ENCODE measurements around the gene FYN.

FYN gene

DNA sequence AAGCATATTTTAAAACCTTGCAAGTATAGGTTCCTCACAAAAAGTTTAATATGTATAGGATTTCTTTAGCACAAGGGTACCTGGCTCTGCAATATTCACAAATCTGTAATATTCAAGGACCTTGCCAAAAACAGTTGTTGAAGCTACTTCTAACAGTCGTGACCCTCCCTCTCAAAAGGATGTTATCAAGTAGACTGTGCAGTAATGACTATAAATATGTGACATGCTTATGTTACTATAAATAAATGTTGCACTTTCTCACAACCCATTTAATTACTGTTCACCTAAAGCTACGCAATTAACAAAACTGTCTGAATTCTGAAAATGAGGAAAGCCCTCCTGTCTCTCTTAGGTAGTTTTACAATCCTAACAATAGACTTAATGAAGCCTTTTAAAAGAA is 41.8 kb downstream of the FYN start:
- DNase-seq (ENCODE audit: low spot score) = no peak

DNA sequence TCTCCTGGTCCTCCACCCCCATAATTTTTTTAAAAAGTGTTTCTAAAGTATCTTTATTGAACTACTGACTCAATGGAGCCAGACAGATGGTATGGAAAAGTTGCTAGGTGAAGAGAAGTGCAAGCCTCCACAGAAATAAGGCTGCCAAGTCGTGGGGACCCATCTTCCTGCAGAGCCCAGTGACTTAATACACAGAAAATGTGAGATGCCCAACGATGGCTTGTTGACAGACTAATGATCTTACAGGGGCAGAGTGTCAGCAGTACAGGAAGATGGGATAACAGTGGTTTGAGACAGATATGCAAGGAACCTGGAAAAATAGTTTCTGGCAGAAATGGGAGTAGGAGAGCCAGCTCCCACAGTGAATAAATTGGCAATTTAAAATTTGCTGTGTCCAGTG is 43.3 kb downstream of the FYN start:
- no peak for DNase-seq (ENCODE audit: low spot score)

DNA sequence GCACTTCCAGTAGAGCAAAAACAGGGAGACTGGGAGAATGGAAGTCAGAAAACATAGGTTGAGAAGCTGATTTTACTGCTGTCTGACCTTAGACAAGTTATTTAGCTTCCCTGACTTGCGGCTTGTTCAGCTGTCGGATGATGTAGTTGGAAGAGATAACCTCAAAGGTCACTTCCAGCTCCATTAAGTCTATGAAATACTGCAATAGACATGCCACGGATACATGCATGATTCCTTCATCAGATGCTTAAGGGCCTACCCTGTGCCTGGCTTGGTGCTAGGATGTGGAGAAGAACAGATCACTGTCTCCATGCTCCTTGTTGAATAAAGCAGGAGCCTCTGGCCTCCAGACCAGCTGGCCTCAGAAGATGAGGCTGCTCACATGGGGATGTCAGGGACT is 43.7 kb downstream of the FYN start:
- no peak for DNase-seq (ENCODE audit: low spot score)

DNA sequence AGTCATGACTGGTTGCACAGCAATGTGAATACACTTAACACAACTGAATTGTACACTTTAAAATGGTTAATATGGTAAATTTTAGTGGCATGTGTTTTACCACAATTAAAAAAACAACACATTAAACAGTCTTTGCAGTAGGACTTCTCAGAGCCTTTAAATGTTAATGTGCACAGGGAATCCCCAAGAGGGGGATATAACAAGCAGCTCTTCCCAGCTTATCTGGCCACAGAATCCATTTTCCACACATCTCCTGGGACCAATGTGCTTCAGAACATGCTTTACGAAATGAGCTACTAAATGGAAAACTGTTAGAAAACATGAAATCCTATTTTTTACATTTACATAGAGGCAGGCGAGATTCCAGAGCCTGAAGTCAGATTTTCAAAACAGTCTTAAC is 44.4 kb downstream of the FYN start:
- no peak for DNase-seq (ENCODE audit: low spot score)

DNA sequence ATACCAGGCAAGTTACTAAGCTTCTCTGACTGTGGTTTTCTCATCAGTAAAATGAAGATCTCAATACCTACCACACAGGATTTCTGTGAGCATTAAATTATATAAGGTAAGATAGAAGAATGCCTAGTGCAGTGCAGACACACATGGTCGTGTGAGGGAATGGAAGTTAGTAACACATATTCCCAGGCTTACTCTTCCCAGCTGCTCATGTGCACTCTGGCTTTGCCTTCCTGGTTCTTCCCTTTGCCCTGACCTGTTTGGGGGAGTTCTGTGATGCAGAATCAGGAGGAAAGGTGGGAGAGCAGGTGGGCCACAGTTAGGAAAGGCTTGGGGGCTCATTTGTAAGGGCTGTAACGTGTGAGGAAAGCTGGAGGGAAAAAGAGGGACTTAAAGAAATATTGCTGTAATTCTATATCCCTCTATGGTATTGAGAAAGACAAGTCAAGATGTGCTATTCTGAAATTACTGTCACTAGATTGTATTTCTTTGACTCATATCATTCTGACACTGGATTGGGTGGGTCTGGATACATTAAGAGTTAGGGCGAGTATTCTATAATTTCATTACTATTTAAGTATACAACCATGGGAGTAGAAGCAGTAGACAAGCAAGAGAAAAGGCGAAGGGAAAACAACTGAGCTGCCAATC is 47.7 kb downstream of the FYN start:
- no peak for DNase-seq (ENCODE audit: low spot score)

DNA sequence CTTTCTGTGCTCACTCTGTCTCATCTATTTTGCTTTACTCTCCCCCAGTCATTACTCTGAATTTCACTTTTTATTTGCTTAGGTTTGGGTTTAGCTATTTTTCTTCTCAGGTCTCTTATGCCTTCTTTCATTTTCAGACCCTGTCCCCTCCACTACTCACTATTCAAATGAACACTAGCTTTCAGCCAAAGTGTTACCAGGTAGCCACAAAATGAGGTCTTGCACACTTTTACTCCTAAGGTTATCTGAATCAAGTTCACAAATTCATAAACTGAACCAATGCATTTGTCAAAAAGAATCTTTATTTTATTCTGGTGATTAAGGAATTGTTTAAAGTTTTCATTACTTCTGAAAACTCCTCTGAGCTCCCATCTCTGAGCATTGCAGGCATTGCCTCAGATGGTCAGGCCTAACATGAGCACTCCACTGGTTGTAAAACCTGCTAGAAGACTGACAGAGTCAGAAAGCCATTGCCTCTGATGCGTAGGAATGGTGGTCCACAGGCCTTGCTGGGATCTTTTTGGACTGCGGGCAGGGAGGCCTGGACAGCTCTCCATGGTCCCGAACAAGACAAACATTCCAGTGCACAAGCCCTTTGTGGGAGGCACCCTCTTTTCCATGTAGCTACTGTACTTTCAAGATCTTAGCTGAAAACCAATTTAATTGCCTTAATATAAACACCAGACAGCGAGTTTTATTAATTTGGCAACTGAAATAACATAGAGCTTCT is 48.5 kb downstream of the FYN start:
- DNase-seq (ENCODE audit: low spot score) = no peak

DNA sequence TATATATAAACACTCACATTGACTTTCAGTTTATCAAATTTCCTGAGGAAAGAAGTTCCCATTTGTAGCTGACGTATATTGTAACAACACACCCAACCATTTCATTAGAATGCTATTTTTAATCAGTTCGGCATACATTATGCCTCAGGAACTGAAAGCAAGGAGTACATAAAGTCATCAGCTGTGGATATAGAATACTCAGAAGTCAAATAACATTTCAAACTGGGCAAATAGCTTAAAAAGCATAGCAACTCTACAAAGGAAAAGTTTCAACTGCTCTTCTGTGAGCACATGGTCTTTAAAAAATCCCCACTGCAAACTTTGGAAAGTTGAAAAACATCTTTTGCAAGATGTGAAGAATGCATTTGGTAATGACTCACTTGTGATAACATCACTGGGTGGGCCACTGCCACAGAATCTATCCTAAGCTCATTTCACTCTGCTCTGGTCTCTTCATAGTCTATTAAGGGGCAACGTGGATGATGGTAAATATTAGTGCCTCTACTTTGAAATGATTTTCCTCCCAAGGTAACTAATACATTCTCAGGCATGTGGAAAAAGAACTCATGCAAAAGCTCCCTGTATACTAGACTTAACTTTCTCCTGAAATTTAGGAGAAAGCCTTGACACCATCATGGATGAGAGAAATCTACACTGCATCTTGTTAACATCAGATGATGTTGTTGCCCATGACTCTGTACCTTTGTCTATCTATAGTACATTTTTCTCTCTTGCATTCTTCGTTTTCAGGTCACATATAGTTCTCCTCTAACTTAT is 49.2 kb downstream of the FYN start:
- DNase-seq (ENCODE audit: low spot score) = peak; percentile 64

DNA sequence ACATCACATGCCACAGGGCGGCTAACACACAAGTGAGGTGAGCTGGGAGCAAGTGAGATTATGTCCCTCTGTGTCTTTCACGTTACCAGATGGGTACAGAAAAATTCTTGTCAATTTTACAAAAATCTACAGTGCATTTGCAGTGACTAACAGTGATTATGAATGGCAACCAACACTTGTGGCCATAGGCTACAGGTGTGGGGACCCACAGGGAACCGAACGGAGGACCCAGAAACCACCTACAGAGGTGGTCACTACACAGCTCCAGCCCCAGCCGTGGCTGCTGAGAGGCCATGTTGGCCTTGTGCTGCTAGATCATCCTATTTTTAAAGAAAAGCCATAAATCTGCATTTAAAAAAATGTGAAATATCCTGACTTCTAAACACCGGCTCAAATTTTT is 50.2 kb downstream of the FYN start:
- no peak for DNase-seq (ENCODE audit: low spot score)

DNA sequence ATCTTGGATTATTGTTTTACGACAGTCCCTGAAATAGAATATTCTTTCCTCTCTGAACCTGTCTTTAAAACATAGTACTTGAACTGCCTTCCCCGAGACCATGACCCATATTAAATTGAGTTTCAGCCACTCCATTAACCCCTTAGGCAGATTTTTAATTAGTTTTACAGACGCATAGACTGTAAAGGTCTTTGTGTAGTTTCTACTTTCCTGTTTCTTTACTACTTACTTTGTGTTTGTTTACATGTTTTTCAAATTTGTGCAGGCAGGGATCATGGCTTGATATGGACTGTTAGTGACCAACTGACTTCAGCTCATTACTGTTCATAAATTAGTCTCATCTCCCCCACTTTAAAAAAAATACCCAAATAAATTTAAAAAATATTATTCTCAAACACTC is 53.8 kb downstream of the FYN start:
- DNase-seq (ENCODE audit: low spot score) = no peak

DNA sequence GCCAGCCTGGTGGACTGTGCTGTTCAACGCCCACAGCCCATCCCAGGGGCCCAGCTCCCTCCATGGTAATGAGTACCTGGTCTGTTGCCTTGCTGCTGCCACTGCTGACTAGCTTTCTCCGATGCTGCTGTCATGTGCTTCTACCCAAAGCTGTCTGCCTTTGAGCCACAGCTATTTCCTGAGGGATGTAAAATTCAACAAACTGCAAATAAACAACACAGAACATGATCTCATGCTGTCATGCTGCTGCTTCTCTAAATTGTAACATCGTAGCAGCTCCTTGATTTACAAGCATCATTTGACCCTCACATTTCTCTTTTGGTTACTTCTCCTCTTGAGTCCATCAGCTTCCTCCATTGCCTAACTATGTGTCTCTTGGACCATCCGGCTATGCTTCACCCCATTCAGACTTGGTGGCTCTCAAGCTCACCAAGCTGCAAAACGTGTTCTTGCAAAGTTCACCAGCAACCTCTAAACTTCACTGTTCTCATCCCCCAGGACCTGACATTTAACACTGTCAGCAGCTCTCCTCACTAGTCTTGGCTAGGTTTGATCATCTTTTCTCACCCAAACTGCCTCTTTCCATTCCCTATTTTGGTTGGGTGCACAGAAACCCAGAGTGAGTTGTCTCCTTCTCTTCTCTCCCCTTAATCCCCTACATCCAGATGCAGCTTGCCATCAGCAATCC is 54.6 kb downstream of the FYN start:
- no peak for DNase-seq (ENCODE audit: low spot score)

DNA sequence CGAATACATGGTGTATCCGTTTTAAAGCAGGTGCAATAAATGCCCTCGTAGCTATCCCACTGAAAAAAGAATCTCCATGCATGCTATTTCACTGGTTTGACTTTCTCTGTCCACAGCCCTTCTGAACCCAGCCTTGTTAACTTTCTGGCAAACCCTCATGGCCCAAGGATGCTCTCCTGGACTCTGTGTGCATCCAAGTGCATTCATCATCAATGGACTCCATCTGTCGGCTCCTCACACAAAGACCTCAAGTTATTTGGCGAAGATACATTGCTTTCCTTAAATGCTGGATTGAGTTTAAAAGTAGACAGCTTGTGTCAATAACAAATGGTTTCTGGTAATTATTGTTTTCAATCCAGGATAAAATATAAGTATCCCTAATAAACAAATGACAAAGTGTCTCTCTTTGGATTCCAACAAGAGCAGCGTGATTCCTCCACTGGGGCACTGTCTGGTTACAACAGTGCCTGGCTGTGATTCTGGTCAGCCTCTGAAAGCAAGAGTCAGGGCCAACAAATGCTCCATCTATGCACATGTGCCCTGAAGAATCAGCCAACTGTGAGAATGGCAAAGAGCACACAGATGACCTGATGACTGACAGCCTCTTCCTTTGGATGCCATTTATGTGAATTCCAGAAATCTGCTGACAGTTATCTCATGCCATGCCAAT is 55.7 kb downstream of the FYN start:
- no peak for DNase-seq (ENCODE audit: low spot score)

DNA sequence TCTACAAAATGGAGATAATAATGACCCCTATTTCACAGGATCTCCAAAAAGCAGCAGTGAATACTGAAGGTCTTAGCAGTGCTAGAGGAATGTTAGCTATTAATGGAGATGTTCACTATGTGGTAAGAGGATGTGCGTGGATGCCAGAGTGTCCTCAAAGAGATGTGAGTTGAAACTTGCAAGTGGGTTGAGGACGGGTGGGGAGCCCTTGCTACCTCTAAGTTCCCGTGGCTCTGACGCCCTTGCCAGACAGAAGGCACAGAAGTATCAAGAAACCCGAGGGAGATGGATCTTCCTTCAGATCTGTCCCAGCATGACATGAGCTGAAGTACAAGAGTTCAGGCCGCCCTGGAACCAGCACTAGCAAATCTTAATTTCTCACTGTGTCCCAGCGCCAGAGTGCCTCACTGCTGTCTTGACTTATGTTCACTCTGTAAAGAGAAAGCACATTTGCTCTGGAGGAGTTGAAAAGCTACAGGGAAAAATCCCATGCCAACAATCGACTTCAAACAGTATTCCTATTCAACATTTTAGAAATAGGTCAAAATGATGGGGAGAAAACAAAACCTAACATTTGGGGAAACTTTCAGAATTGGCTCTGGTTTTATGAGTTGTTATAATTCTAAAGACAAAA is 59.5 kb downstream of the FYN start:
- DNase-seq (ENCODE audit: low spot score) = peak; percentile 51

DNA sequence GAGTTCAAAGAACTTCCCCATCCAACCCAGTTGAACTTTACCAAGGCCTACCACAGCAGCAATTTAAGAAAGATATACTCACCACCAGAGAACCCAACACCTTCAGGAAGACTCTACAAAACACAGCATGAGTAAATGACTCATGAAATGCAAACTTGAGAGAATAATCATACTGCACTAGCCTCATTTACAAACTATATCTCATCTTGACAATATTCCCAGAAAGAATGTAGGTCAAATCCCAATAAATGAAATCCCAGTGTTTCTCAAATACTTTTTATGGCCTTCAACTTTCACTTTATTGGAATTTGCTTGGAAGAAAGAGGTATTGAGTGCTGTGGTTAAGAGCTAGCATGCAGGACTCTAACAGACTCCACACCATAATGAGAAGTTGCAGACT is 60.0 kb downstream of the FYN start:
- DNase-seq (ENCODE audit: low spot score) = peak; percentile 38

DNA sequence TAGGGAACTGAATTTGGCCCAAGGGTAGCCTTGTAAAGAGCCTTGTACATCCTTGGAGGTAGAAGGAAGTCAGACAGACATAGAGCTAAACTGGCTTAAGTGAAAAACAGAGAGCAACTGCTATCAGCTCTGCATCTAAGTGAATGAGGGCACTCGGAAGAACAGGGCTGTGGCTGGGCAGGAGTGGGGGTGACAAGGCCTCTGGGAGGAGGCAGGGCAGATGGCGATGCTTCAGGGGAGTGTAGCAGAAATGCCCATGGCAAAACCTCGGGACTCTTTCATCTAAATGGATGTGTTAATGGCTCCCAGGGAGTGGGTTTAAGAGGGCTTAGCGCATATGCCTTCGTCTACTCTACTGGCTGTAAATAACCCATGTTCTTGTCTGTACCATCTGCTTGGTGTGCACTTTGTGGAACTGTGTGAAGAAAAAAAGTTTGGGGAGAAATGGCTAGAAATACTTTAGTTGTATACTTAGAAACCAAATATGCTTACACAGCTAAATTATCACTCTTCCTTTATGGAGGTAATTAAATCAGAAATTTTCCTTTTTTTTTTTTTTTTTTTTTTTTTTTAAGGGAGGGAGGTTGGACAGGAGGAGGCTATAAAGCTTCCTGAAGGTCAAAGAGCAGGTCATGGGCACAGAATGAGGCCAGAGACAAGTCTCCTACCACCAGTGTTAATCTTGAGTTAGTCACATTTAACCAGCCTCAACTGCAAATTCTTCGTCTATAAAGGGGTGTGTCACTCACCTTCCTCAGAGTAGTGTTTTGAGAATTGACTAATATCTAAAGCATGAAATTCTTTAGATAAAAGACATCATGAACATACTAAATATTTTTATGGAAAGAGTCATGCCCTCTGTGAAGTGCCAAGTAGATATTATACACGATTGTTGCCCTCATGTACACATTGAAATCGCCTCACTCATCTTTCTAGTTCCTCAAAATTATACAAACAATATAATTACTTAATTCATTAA is 60.9 kb downstream of the FYN start:
- DNase-seq (ENCODE audit: low spot score) = no peak

DNA sequence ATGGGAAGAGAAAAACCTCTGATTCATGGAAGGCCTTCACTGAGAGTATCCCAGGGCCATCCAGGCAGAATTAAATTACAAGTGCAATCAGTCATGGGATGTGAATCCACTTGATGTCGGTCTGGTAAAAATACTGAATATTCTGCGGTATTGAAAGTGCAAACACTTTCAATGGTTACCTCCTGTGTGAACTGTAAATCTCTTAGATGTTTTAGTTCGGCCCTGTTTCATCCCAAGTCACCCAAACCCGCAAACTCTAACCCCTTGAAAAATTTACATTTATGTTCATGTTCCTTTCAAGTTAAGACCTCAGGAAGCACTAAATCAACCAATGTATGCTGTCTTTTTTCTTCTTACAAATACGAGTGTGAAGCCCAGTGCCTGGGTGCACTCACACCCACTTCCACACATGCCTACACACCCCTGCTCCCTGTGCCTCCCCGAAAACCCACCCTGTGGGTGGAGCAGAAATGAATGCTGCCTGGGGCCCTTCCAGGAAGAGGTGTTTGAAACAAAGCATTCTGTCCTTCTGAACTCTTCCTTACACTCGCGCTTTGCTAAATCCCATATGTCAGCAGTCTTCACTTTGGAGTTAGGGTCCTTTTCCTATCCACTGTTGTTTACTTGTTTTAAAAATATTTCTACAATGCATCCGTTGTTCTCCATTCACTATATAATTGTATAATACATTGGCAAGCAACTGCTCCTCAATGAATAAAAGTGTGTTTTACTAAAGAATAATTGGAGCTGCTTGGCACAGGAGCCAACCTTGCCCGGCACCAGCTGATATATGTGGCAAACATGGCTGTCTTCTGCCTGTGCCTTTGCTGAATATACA is 62.7 kb downstream of the FYN start:
- no peak for DNase-seq (ENCODE audit: low spot score)

DNA sequence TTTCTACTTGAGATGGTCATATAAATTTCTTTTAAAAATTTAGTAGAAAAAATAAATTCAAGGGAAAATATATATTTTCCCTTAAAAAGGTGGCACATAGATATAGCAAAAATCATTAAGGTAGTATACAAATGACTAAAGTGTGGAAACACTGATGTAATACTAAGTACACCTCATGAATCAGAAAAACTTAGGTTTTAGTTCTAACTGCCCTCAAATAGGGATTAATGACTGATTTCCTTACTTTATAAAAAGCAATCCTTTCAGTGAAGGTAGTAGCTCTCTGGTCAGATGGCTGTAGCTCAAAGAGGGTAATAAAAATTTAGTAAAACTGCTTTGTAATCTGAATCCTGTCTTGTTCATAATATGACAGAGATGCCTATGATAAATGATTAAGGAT is 63.5 kb downstream of the FYN start:
- no peak for DNase-seq (ENCODE audit: low spot score)

DNA sequence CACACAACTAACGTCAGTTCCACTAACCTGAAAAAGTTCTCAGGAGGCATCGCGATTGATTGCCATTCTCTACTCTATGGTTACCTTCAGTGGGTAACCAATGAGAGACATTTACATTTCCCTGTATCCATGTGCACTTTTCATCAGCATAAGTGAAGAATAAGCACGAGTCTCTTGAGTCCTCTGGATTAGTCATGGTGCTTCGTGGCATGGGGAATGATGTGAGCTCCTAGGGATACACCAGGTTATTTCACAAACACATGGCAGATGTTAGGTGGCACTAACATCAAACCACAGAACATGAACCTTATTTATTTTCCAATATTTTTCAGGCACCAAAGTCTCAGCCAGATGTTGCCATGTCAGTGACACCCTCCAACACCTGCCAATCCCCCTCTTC is 64.0 kb downstream of the FYN start:
- DNase-seq (ENCODE audit: low spot score) = no peak

DNA sequence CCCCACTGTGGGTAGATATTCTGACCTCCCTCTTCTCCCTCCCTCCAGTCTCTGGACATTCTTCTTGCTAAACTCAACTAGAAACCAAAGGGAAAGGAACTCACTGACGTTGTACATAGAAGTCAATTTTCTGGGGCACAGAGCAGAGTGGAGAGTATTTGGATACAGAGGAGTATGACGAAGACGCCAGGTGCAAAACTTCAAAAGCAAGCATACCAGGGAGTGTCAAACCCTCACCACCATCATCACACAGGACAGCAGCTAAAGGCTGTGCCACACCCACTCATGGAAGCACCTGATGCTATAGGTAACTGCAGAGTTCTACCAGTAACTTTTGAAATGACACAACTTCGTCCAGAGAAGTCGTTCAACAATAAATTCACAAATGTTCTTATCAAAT is 64.8 kb downstream of the FYN start:
- no peak for DNase-seq (ENCODE audit: low spot score)

Measured in GM03348 (cell line).